ENCODE measurements around the gene GPR83. TPM values are rescaled to one million over a fixed set of nuclear protein-coding genes. Genes with fewer than 3 reads are reported as not detected.

The GPR83 gene
- total RNA-seq (ENCODE audit: low replicate concordance), result 0.03 TPM in 1 of 2 replicates, not detected in the other

- Histone ChIP-seq H3K36me3 (no peaks in the 10 kb centered on the region), H3K4me3 (peak within 1 kb of the TSS; percentile 54), H3K27me3 (peaks cover 48% of the 10 kb centered on the region), H3K9ac (no peak within 1 kb of the TSS), H3K27ac (no peak within 1 kb of the TSS), H4K20me1 (ENCODE audit: low read depth) (no peaks in the 10 kb centered on the region), H3K9me3 (ENCODE audit: low read depth) (no peaks in the 10 kb centered on the region), H3K4me1 (peaks cover 7% of the 10 kb centered on the region), H3K79me2 (ENCODE audit: low read depth) (no peaks in the 10 kb centered on the region), H3K4me2 (peak within 1 kb of the TSS; percentile 96), H3F3A (ENCODE audit: low read depth) (peaks cover 12% of the 10 kb centered on the region), H2AFZ (replicated peaks) (peak within 1 kb of the TSS; percentile 80)
- Mint-ChIP-seq H3K9me3 (peaks cover 5% of the 10 kb centered on the region), H3K4me3 (peak within 1 kb of the TSS; percentile 85), H3K27ac (no peak within 1 kb of the TSS), H3K4me1 (peaks cover 11% of the 10 kb centered on the region), H3K36me3 (no peaks in the 10 kb centered on the region), H3K27me3 (ENCODE audit: insufficient read depth, low read depth) (peaks cover 30% of the 10 kb centered on the region)
- TF ChIP-seq EZH2phosphoT487 (IDR thresholded peaks at IDR 0.05) (peak; percentile 30), CTCF (IDR thresholded peaks at IDR 0.05) (no peak), EZH2 (IDR thresholded peaks at IDR 0.05) (peak; percentile 70)
- DNase-seq (ENCODE audit: low spot score), result peak; percentile 75
Measured at GRCh38 chr11:94400839-94401772, at the start of gene GPR83. Gene GPR83, minus strand, starts transcription at chr11:94401419. Its CDS starts 172 bp downstream, at chr11:94401247.

GRCh38 chr11:94450048-94450447 lies 48.8 kb upstream of the GPR83 start:
- Histone ChIP-seq H2AFZ (replicated peaks) (no peak overlapping the region), H3K4me3 (no peak overlapping the region), H3K4me1 (no peaks in the 10 kb centered on the region), H3K36me3 (peaks cover 5% of the 10 kb centered on the region), H3K27ac (no peak overlapping the region), H4K20me1 (ENCODE audit: low read depth) (no peaks in the 10 kb centered on the region), H3K9me3 (ENCODE audit: low read depth) (no peaks in the 10 kb centered on the region), H3F3A (ENCODE audit: low read depth) (no peaks in the 10 kb centered on the region), H3K27me3 (no peaks in the 10 kb centered on the region), H3K79me2 (ENCODE audit: low read depth) (no peaks in the 10 kb centered on the region), H3K4me2 (no peak overlapping the region), H3K9ac (no peak overlapping the region)
- no peak overlapping the region for H3K4me3 Mint-ChIP-seq
- TF ChIP-seq CTCF (IDR thresholded peaks at IDR 0.05) (no peak), EZH2 (IDR thresholded peaks at IDR 0.05) (no peak), EZH2phosphoT487 (IDR thresholded peaks at IDR 0.05) (no peak)
- DNase-seq (ENCODE audit: low spot score), result no peak
- no peak overlapping the region for H3K27ac Mint-ChIP-seq
- H3K36me3 Mint-ChIP-seq, result peaks cover 5% of the 10 kb centered on the region
- H3K9me3 Mint-ChIP-seq, result no peaks in the 10 kb centered on the region
- H3K27me3 Mint-ChIP-seq (ENCODE audit: insufficient read depth, low read depth), result no peaks in the 10 kb centered on the region
- no peaks in the 10 kb centered on the region for H3K4me1 Mint-ChIP-seq

DNA sequence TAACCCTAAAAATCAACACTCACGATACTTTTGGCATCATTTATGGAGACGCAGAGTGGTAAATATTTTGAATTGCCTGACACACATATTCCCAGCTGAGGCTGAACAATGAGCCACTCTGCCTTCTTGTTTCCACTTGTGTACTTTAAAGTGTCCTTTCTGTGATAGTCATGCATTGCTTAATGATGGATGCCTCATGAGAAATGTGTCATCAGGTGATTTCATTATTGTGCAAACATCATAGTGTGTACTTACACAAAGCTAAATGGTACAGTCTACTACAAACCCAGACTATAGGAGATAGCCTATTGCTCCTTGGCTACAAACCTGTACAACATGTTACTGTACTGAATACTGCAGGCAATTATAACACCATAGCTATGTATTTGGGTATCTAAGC lies 48.2 kb upstream of the GPR83 start:
- no peaks in the 10 kb centered on the region for H3K9me3 Mint-ChIP-seq

More for the DNA sequence above, 48.2 kb upstream of the GPR83 start:
- H3K27ac Mint-ChIP-seq, result no peak overlapping the region
- Histone ChIP-seq H3K36me3 (peaks cover 5% of the 10 kb centered on the region), H3K27me3 (no peaks in the 10 kb centered on the region), H3K4me1 (no peaks in the 10 kb centered on the region), H3K27ac (no peak overlapping the region), H3K9me3 (ENCODE audit: low read depth) (no peaks in the 10 kb centered on the region), H3K9ac (no peak overlapping the region), H3F3A (ENCODE audit: low read depth) (no peaks in the 10 kb centered on the region), H2AFZ (replicated peaks) (no peak overlapping the region), H4K20me1 (ENCODE audit: low read depth) (no peaks in the 10 kb centered on the region), H3K4me2 (no peak overlapping the region), H3K79me2 (ENCODE audit: low read depth) (no peaks in the 10 kb centered on the region), H3K4me3 (no peak overlapping the region)
- DNase-seq (ENCODE audit: low spot score), result no peak
- TF ChIP-seq EZH2phosphoT487 (IDR thresholded peaks at IDR 0.05), result no peak
- no peak for TF ChIP-seq CTCF (IDR thresholded peaks at IDR 0.05)
- TF ChIP-seq EZH2 (IDR thresholded peaks at IDR 0.05), result no peak
- H3K4me3 Mint-ChIP-seq, result no peak overlapping the region
- no peaks in the 10 kb centered on the region for H3K27me3 Mint-ChIP-seq (ENCODE audit: insufficient read depth, low read depth)
- peaks cover 5% of the 10 kb centered on the region for H3K36me3 Mint-ChIP-seq
- H3K4me1 Mint-ChIP-seq, result no peaks in the 10 kb centered on the region

Measured in neural progenitor cell (in vitro differentiated cells).